ENCODE data around the gene LMO3. TPM values are rescaled to one million over a fixed set of nuclear protein-coding genes. Genes with fewer than 3 reads are reported as not detected.

Gene LMO3
- total RNA-seq, 1 donor from 2014 or later: not detected

DNA sequence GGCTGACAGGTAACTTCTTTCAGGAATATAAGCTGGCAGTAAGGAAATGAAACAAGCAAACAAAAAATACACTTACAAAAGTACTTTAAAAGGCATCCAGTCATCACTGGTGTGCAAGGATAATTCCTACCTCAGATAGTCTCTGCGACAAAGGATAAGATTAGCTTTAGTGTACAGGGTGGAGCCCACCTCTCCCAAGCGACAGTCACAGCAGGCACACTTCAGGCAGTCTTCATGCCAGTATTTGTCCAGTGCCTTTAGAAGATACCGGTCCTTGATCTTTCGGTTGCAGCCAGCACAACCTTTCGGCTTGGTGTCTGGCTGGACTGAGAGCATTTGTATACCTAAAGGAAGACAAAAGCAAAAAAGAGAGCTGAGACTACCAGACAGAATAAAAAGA, 5.4 kb downstream of the LMO3 start:
- intact Hi-C loops (cut with micrococcal nuclease): no loop called here

- intact Hi-C loops (cut with micrococcal nuclease): no loop called here
Observed at GRCh38 chr12:16599081-16599480, 6.9 kb downstream of the LMO3 start.

GRCh38 chr12:16594797-16595196, 11.2 kb downstream of the LMO3 start:
- intact Hi-C loops (cut with micrococcal nuclease): no loop called here

DNA sequence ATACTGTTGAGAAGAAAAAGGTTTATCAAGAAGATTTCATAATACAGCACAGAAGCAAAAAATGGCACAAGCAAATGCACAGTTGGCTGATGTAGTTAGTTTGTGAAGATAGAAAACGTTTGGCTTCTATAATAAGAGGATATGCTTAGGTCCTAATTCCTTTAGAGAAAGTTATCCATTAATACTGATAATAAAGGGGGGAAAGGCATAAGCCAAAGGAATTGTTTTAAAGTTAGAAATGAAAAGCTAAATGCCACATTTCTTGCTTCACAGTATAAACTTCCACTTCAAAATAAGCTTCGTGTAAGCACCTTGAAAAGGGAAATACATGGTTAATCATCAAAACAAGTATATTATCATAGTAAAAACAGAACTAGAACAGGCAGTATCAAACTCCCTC, 12.4 kb downstream of the LMO3 start:
- intact Hi-C loops (cut with micrococcal nuclease): no loop called here

- intact Hi-C loops (cut with micrococcal nuclease): no loop called here
Observed at GRCh38 chr12:16590645-16591044, 15.3 kb downstream of the LMO3 start.

DNA sequence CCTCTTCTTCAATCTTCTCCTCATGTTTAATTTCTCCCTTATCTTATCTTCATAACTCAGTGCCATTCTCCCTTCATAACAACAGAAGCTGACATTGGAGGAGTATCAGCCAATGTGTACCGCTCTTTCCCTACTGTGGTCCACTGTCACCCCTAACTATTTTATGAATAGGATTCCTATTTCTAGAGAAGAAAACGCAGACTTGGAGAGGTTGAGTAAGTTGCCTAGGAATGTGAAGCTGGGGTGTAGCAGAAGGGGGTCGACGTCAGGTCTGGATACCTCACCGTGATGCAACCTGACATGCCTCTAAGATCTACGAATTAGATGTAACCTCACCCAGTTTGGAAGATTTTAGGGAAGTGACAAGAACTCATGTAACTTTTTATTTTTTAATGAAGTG, 17.1 kb downstream of the LMO3 start:
- intact Hi-C loops (cut with micrococcal nuclease): no loop called here

GRCh38 chr12:16587514-16587913, 18.4 kb downstream of the LMO3 start:
- intact Hi-C loops (cut with micrococcal nuclease): no loop called here

DNA sequence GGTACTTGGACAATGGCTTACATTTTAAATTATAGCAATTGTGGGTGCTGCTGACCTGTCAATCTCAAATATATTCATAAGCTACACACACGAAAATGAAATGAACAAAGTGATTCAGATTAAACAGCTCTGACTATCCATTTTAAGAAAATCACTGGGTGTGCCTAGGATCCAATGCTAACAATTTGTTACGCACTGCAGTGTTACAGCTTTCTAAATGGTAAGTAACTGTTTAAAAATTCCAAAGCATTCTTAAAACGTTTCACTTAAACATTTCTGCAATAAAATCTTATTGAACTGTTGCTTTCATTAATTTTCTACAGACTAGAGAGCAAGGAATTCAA, 18.9 kb downstream of the LMO3 start:
- intact Hi-C loops (cut with micrococcal nuclease): no loop called here

DNA sequence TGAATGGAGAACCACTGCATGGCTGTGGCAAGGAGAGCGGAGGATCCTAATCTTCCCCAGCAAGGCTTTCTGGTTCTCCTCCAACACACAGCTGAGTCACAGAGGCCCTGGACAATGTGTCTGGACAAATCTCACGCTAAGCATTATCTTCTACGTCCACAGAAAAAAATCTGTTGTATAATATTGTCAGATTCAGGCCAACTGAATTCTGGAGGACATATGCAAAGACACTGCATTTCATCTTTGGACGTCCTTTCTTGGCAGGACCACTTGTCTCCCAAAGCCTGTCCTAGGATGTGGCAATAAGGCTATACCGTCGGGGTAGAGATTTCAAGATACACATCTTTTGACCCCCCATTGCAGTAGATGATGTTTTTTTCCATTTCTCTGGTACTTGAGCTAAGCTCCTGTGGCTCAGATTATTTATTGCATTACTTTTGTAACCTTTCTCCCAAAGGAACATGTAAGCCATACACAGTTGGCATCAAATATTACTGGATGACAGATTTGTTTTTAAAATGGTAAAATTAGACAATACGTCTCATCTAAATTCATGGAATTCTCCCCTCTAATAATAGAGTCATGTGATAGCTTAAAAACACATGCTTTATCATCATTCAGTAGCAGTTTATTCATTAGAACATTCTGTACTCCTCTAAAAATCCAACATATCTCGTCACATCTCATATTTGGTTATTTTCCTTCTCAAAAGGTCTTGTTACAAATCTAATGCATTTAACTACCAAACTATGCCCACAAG, 19.4 kb downstream of the LMO3 start:
- intact Hi-C loops (cut with micrococcal nuclease): no loop called here

DNA sequence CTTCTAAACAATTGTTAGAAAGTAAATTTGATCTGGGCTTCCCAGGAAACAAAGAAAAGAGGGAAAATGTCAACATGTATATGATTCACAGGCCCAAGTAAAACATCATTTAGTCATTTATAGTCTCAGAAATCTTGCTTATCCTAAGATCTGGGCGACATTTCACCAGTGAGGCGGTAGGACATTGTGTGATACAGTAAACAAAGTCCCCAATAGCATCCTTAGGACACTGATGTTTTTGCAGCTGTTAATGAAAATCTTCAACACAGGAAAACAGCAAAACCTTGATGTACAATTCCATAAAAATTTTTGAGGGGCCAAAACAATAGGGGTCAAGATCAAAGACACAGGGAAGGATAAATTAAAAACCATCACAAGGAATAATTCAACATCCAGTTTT, 20.2 kb downstream of the LMO3 start:
- intact Hi-C loops (cut with micrococcal nuclease): no loop called here

GRCh38 chr12:16583969-16584745, 21.8 kb downstream of the LMO3 start:
- intact Hi-C loops (cut with micrococcal nuclease): no loop called here

- intact Hi-C loops (cut with micrococcal nuclease): no loop called here
Observed at GRCh38 chr12:16581416-16581815, 24.5 kb downstream of the LMO3 start.

- intact Hi-C loops (cut with micrococcal nuclease): no loop called here
Observed at GRCh38 chr12:16579041-16579440, 26.9 kb downstream of the LMO3 start.

GRCh38 chr12:16573398-16574077, 32.4 kb downstream of the LMO3 start:
- intact Hi-C loops (cut with micrococcal nuclease): no loop called here

DNA sequence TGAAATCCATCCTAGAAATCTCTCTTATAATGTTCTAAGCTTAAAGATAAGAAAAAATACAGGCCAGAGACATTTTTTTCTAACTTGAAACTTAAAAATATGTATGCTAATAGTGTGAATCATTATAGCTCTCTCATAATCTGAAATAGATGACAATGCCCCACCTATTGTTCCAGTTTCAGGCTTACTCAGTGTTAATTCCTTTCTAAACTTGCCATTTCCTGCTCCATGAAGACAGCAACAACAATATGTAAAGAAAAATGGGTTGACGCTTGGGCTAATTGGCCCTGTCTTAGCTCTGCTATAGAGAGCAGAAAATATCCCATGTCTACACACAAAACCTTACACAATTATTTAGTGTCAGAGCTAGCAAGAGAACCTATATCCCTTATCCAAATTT, 37.1 kb downstream of the LMO3 start:
- intact Hi-C loops (cut with micrococcal nuclease): no loop called here

DNA sequence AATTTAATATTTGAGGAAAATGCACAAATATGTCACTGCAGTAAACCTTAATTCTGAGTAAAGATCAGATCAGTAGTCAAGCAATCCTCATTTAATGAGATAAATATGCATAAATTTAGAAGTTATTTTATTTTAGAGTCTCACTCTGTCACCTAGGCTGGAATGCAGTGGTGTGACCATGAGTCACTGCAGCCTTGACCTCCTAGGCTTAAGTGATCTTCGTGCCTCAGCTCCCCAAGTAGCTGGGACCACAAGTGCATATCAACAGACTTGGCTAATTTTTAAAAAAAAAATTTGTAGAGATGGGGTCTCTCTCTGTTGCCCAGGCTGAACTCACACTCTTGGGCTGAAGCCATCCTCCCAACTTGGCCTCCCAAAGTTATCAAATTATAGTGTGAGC, 41.3 kb downstream of the LMO3 start:
- intact Hi-C loops (cut with micrococcal nuclease): no loop called here

- intact Hi-C loops (cut with micrococcal nuclease): no loop called here
Observed at GRCh38 chr12:16563504-16563903, 42.5 kb downstream of the LMO3 start.

DNA sequence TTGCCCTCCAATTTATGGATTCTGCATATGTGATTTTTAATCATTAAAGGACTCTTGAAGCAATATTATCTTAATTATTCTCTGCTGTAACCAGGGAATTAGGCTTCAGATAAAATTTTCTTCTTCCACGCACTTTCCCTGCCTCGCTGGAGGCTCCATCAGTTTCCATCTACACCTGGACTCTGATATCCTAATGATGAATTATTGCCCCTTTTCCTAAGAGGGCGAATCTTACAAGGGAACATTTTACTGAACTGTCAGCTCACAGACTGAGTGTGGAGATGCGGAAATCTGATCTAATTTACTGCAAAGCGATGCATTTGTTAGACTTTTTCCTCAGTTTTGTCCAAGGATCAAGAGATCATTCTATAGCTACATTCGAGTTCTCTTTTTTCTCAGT, 43.0 kb downstream of the LMO3 start:
- intact Hi-C loops (cut with micrococcal nuclease): no loop called here

DNA sequence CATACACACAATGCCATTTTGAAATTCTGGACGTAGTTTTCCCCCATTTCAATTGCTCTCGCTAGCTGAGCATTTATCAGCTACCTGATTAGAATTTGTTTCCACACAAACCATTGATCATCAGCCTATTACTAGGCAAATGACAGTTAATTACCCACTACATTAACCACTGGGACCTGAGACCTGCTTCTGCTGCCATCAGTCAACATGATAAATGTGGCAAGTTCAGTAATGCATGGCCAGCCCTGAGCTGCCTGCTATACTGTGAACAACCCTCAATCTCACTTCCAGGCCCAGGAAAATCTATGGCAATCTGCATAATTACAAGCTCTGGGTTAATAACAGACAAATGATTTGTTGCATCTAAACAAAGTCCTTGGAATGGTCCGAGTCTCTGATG, 43.5 kb downstream of the LMO3 start:
- intact Hi-C loops (cut with micrococcal nuclease): no loop called here

- intact Hi-C loops (cut with micrococcal nuclease): no loop called here
Observed at GRCh38 chr12:16560273-16560672, 45.7 kb downstream of the LMO3 start.

DNA sequence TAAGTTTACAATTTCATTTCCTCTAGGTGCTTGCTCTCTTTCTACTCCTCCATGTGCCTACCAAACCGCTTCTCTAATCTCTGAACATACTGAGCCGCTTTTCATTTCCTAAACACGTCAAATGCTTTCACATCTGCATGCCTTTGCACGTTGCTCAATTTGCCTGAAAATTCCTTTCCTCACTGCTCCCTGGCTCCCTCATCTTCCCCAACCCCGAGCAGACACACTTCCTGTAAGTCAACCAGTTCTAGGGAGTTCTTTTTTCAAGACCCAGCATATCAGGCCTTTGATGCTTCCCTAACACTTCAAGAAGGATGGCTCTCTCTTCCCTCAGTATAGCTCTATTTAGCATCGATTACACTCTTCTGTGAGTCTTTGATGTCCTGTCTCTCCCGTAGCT, 50.3 kb downstream of the LMO3 start:
- intact Hi-C loops (cut with micrococcal nuclease): no loop called here

- intact Hi-C loops (cut with micrococcal nuclease): no loop called here
Observed at GRCh38 chr12:16553457-16553856, 52.5 kb downstream of the LMO3 start.
